Epithelial cell of prostate (primary cell): ENCODE data around the gene NEUROD4.
"Not testable (repeated sequence)": the region's sequence is repeated elsewhere in the genome, so short reads cannot be mapped to it uniquely, and the experiment has no call there.

Source experiments
- DNase-seq: peaks from one replicate; pipeline ENCODE4 v3.0.0-alpha.2; 2011; ENCODE audit warnings: low read depth, low spot score
- H3K27ac ChIP-seq: fragments of 450-650 bp; 2 replicates; pipeline ENCODE4 v1.5.1; 2017; ENCODE audit warnings: mild to moderate bottlenecking

Gene NEUROD4

GRCh38 chr12:55019784-55020183 is at the start of gene NEUROD4:
NEUROD4 (plus strand) TSS chr12:55019974; CDS start chr12:55026440, 6,466 bp downstream.
- no peak within 1 kb of the TSS for H3K27ac ChIP-seq
- peak; percentile 18 for DNase-seq

GRCh38 chr12:54970741-54971140 is 49.0 kb upstream of the NEUROD4 start:
- H3K27ac ChIP-seq = no peak overlapping the region
- DNase-seq = no peak

- H3K27ac ChIP-seq = no peak overlapping the region
- no peak for DNase-seq
Observed at GRCh38 chr12:54973556-54973955, 46.2 kb upstream of the NEUROD4 start.

- no peak for DNase-seq
- no peak overlapping the region for H3K27ac ChIP-seq
Observed at GRCh38 chr12:54974279-54974678, 45.5 kb upstream of the NEUROD4 start.

- no peak for DNase-seq
- no peak overlapping the region for H3K27ac ChIP-seq
Observed at GRCh38 chr12:54975272-54975671, 44.5 kb upstream of the NEUROD4 start.

- H3K27ac ChIP-seq = no peak overlapping the region
- DNase-seq = no peak
Observed at GRCh38 chr12:54975875-54976274, 43.9 kb upstream of the NEUROD4 start.

- H3K27ac ChIP-seq = no peak overlapping the region
- DNase-seq = no peak
Observed at GRCh38 chr12:54977155-54977554, 42.6 kb upstream of the NEUROD4 start.

GRCh38 chr12:54977857-54978256 is 41.9 kb upstream of the NEUROD4 start:
- DNase-seq = no peak
- no peak overlapping the region for H3K27ac ChIP-seq

- DNase-seq = no peak
- H3K27ac ChIP-seq = no peak overlapping the region
Observed at GRCh38 chr12:54980341-54980740, 39.4 kb upstream of the NEUROD4 start.

GRCh38 chr12:54981796-54982195 is 38.0 kb upstream of the NEUROD4 start:
- no peak overlapping the region for H3K27ac ChIP-seq
- DNase-seq = no peak

GRCh38 chr12:54983536-54984101 is 36.2 kb upstream of the NEUROD4 start:
- no peak overlapping the region for H3K27ac ChIP-seq
- DNase-seq = no peak

- no peak within 1 kb of the TSS for H3K27ac ChIP-seq
- no peak for DNase-seq
Observed at GRCh38 chr12:54984658-54985376, 35.0 kb upstream of the NEUROD4 start, which contains the start of gene TESPA1. TESPA1 (minus strand) TSS chr12:54984762; CDS start chr12:54974562, 10,200 bp downstream.

GRCh38 chr12:54986773-54987172 is 33.0 kb upstream of the NEUROD4 start:
- H3K27ac ChIP-seq, DNase-seq: not testable (repeated sequence)

GRCh38 chr12:54987611-54988231 is 32.1 kb upstream of the NEUROD4 start:
- no peak overlapping the region for H3K27ac ChIP-seq
- DNase-seq = no peak

- no peak overlapping the region for H3K27ac ChIP-seq
- no peak for DNase-seq
Observed at GRCh38 chr12:54988402-54989054, 31.2 kb upstream of the NEUROD4 start.

- no peak for DNase-seq
- H3K27ac ChIP-seq = no peak overlapping the region
Observed at GRCh38 chr12:54989829-54990228, 29.9 kb upstream of the NEUROD4 start.

GRCh38 chr12:54991161-54991990 is 28.4 kb upstream of the NEUROD4 start:
- H3K27ac ChIP-seq = no peak overlapping the region
- DNase-seq = no peak

- DNase-seq = no peak
- no peak overlapping the region for H3K27ac ChIP-seq
Observed at GRCh38 chr12:54991991-54992375, 27.8 kb upstream of the NEUROD4 start.

- peak; percentile 8 for DNase-seq
- H3K27ac ChIP-seq = no peak overlapping the region
Observed at GRCh38 chr12:54993181-54993835, 26.5 kb upstream of the NEUROD4 start.

GRCh38 chr12:54996205-54996604 is 23.6 kb upstream of the NEUROD4 start:
- H3K27ac ChIP-seq = no peak overlapping the region
- DNase-seq = no peak
